GM19328 (cell line): Measurements from ENCODE around the gene FBLN2.

ENCODE experiments used
- ATAC-seq: cut with Tn5 transposase; IDR thresholded peaks from one replicate; pipeline ENCODE4 v1.9.1; 2021; ENCODE audit warnings: mild to moderate bottlenecking, moderate library complexity; ENCODE audit not compliant: unreplicated experiment

The FBLN2 gene

GRCh38 chr3:13565581-13566452 lies 16.9 kb downstream of the FBLN2 start:
- ATAC-seq, result no peak

GRCh38 chr3:13566453-13566748 lies 17.5 kb downstream of the FBLN2 start:
- no peak for ATAC-seq

GRCh38 chr3:13566769-13567310 lies 17.9 kb downstream of the FBLN2 start:
- ATAC-seq, result no peak

GRCh38 chr3:13567684-13568514 lies 19.0 kb downstream of the FBLN2 start:
- ATAC-seq, result no peak

GRCh38 chr3:13568515-13569028 lies 19.6 kb downstream of the FBLN2 start:
- no peak for ATAC-seq

GRCh38 chr3:13569201-13569600 lies 20.3 kb downstream of the FBLN2 start:
- ATAC-seq, result no peak

GRCh38 chr3:13569641-13570390 lies 20.9 kb downstream of the FBLN2 start:
- no peak for ATAC-seq

- no peak for ATAC-seq
Observed at GRCh38 chr3:13570391-13571194, 21.7 kb downstream of the FBLN2 start.

- no peak for ATAC-seq
Observed at GRCh38 chr3:13571264-13571663, 22.3 kb downstream of the FBLN2 start.

GRCh38 chr3:13571831-13572750 lies 23.2 kb downstream of the FBLN2 start:
- ATAC-seq, result no peak

GRCh38 chr3:13572926-13573623 lies 24.1 kb downstream of the FBLN2 start:
- no peak for ATAC-seq

- no peak for ATAC-seq
Observed at GRCh38 chr3:13574083-13574797, 25.3 kb downstream of the FBLN2 start.

- ATAC-seq, result no peak
Observed at GRCh38 chr3:13574798-13575451, 26.0 kb downstream of the FBLN2 start.

GRCh38 chr3:13575459-13576061 lies 26.6 kb downstream of the FBLN2 start:
- ATAC-seq, result no peak

- ATAC-seq, result no peak
Observed at GRCh38 chr3:13577181-13578121, 28.5 kb downstream of the FBLN2 start.

- ATAC-seq, result no peak
Observed at GRCh38 chr3:13578251-13578650, 29.3 kb downstream of the FBLN2 start.
